ENCODE measurements around the gene COBL.

GRCh38 chr7:51027106-51027934, 289.3 kb downstream of the COBL start:
- no peak for TF ChIP-seq CTCF (IDR thresholded peaks at IDR 0.05; ENCODE audit: extremely low read depth in 1 of 2, insufficient read depth in 1 of 2, low read depth in 1 of 2, low read length in 2 of 2)
- no peak for TF ChIP-seq POLR2AphosphoS5 (IDR thresholded peaks at IDR 0.05; ENCODE audit: insufficient read depth, low read depth, low read length)
- no peak for TF ChIP-seq POLR2A (IDR thresholded peaks at IDR 0.05; ENCODE audit: low read depth, low read length)
- no peak for TF ChIP-seq EZH2 (IDR thresholded peaks at IDR 0.05; ENCODE audit: borderline replicate concordance, low read depth, low read length, severe bottlenecking)
- TF ChIP-seq, protein P1, sequence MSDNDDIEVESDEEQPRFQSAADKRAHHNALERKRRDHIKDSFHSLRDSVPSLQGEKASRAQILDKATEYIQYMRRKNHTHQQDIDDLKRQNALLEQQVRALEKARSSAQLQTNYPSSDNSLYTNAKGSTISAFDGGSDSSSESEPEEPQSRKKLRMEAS (IDR thresholded peaks at IDR 0.05; ENCODE audit: insufficient read depth, insufficient read length): no peak
- TF ChIP-seq FOS (IDR thresholded peaks at IDR 0.05; ENCODE audit: borderline replicate concordance, insufficient read depth, low read length): no peak
- no peak for TF ChIP-seq JUN (IDR thresholded peaks at IDR 0.05; ENCODE audit: borderline replicate concordance, insufficient read depth, insufficient read length, low read depth)
- no peak for TF ChIP-seq MYC (IDR thresholded peaks at IDR 0.05; ENCODE audit: low read depth, low read length)
